Cardiac muscle cell (in vitro differentiated cells and primary cell): ENCODE results near the gene IRF9. TPM values are rescaled to one million over a fixed set of nuclear protein-coding genes. Genes with fewer than 3 reads are reported as not detected.

Experiments
- DNase-seq, 2 donors: peaks; one replicate each; pipeline versions ENCODE4 v3.0.0 to v3.0.0-alpha.2; 2010 to 2017; ENCODE audit warnings: low read depth in 1 of 2, low spot score in 1 of 2
- H3K27ac ChIP-seq: fragments of 200-600 bp; sonication (generic); 2 replicates; pipeline ENCODE4 v1.5.1; 2016
- H3K27me3 ChIP-seq: fragments of 200-600 bp; sonication (generic); 2 replicates; pipeline ENCODE4 v1.6.0; 2016; ENCODE audit warnings: control low read depth
- H3K36me3 ChIP-seq: fragments of 200-600 bp; sonication (generic); 2 replicates; pipeline ENCODE4 v1.5.1; 2016; ENCODE audit warnings: control low read depth
- H3K4me1 ChIP-seq: fragments of 200-600 bp; sonication (generic); 2 replicates; pipeline ENCODE4 v1.8.1; 2017; ENCODE audit warnings: low read depth, mild to moderate bottlenecking, mixed run types
- H3K4me3 ChIP-seq: fragments of 200-600 bp; sonication (generic); 2 replicates; pipeline ENCODE4 v1.5.1; 2016; ENCODE audit warnings: mild to moderate bottlenecking
- H3K9me3 ChIP-seq: fragments of 200-600 bp; sonication (generic); 2 replicates; pipeline ENCODE4 v1.5.1; 2017; ENCODE audit warnings: low read depth, mild to moderate bottlenecking, control low read depth
- polyA plus RNA-seq: library from polyadenylated mRNA; unstranded; fragments of >200 nt; fragmentation: Nextera tagmentation; extraction: Ambion mirVana; gene quantifications from 2 replicates; pipeline ENCODE4 v1.2.1, GENCODE V29; 2016
- total RNA-seq: library from RNA; depleted of rRNA; stranded (reverse); fragments of >200 nt; gene quantifications from 2 replicates; pipeline ENCODE4 v1.2.3, GENCODE V29; 2016
- TF ChIP-seq, protein P1 (sequence below): IDR thresholded peaks from 2 replicates; pipeline ENCODE4 v1.5.1; 2012; ENCODE audit warnings: low read depth, mild to moderate bottlenecking, low read length

The IRF9 gene
- total and polyA plus RNA-seq, 2 experiments from 2014 or later = 29.1 to 35.4 TPM

DNA sequence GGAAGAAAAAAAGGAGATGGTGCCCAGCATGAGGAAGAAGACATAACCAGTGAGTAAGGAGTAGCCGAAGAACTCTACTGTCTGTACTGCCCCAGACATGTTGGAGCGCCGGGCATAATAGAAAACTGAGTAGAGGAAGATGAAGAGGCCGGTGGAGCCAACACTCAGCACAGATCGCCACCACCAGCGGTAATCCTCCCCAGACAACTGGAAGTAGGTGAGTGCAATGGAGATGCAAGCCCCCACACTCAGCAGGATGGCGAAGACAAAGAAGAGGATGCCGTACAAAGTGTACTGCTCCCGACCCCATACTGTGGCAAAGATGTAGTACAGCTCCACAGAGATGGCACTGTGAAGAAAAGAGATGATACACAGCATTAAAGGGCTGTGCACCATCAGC lies 28.4 kb downstream of the IRF9 start:
- Histone ChIP-seq H3K36me3 (peaks cover 20% of the 10 kb centered on the region), H3K4me1 (no peaks in the 10 kb centered on the region), H3K27me3 (no peaks in the 10 kb centered on the region), H3K27ac (peak overlapping the region; percentile 63), H3K4me3 (no peak overlapping the region), H3K9me3 (no peaks in the 10 kb centered on the region)
- no peak for DNase-seq
- TF ChIP-seq, protein P1, sequence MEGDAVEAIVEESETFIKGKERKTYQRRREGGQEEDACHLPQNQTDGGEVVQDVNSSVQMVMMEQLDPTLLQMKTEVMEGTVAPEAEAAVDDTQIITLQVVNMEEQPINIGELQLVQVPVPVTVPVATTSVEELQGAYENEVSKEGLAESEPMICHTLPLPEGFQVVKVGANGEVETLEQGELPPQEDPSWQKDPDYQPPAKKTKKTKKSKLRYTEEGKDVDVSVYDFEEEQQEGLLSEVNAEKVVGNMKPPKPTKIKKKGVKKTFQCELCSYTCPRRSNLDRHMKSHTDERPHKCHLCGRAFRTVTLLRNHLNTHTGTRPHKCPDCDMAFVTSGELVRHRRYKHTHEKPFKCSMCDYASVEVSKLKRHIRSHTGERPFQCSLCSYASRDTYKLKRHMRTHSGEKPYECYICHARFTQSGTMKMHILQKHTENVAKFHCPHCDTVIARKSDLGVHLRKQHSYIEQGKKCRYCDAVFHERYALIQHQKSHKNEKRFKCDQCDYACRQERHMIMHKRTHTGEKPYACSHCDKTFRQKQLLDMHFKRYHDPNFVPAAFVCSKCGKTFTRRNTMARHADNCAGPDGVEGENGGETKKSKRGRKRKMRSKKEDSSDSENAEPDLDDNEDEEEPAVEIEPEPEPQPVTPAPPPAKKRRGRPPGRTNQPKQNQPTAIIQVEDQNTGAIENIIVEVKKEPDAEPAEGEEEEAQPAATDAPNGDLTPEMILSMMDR = no peak

DNA sequence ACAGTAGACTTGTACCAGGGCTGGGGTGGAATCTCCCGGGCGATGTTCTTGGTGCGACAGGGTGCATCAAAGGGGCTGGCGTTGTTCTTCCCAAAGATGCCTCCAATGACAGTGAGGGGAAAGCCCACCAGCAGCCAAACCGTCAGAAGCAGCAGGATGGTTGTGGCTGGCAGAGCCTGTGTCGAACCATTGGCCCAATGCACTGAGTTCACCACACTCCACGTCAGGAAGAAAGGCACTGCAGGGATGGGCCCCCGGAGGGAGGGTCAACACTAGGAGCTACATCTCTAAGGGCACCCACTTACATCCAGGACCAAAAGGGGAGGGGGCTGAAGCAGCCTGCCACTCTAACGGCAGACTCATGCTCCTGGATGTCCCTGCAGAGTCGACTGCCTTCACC lies 29.4 kb downstream of the IRF9 start:
- TF ChIP-seq, protein P1 = no peak
- DNase-seq = no peak
- no peaks in the 10 kb centered on the region for H3K4me1 ChIP-seq
- H3K36me3 ChIP-seq = peaks cover 20% of the 10 kb centered on the region
- no peak overlapping the region for H3K4me3 ChIP-seq
- no peaks in the 10 kb centered on the region for H3K9me3 ChIP-seq
- no peak overlapping the region for H3K27ac ChIP-seq
- H3K27me3 ChIP-seq = no peaks in the 10 kb centered on the region

GRCh38 chr14:24192933-24193332 lies 31.9 kb downstream of the IRF9 start:
- Histone ChIP-seq H3K4me1 (peaks cover 4% of the 10 kb centered on the region), H3K27ac (no peak overlapping the region), H3K36me3 (peaks cover 9% of the 10 kb centered on the region), H3K4me3 (no peak overlapping the region), H3K9me3 (no peaks in the 10 kb centered on the region), H3K27me3 (no peaks in the 10 kb centered on the region)
- DNase-seq = no peak
- TF ChIP-seq, protein P1 = no peak

DNA sequence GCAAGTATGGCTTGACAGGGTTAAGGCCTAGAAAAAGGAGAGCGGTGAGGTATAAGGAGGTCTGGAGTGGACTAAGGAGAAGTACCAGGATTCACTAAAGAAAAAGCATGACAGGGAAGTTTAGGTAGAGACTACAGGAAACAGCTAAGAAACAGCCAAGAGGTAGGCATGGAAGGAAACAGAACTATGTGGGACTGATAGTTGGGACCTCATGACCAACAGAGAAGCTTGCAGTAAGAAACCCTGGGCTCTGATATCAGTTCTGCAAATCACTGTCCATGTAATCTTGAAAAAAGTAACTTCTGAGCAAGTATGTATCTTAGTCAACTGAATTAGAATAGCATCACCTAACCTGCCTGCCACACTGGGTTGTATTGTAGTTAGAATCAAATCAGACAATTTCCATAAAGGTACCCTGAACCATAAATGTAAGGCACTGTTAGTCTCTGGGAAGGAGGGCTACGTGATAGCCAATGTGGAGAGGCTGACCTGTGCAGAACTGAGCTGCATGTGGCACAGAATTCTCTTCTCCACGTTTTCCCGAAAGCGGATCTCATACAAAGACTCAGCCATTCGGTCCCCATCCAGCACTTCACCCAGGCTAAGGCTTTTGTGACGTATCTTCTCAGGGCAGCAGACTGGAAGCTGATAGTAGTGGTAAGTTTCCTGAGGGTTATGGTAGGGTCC lies 33.3 kb downstream of the IRF9 start:
- Histone ChIP-seq H3K27ac (peak overlapping the region; percentile 98), H3K9me3 (no peaks in the 10 kb centered on the region), H3K36me3 (peaks cover 9% of the 10 kb centered on the region), H3K4me1 (peaks cover 4% of the 10 kb centered on the region), H3K27me3 (no peaks in the 10 kb centered on the region), H3K4me3 (peak overlapping the region; percentile 67)
- TF ChIP-seq, protein P1 = no peak
- DNase-seq = no peak

GRCh38 chr14:24194873-24195185 lies 33.8 kb downstream of the IRF9 start:
- H3K27me3 ChIP-seq = no peaks in the 10 kb centered on the region
- no peak for DNase-seq
- H3K4me3 ChIP-seq = peak overlapping the region; percentile 67
- peaks cover 4% of the 10 kb centered on the region for H3K4me1 ChIP-seq
- TF ChIP-seq, protein P1 = no peak
- peak overlapping the region; percentile 98 for H3K27ac ChIP-seq
- peaks cover 9% of the 10 kb centered on the region for H3K36me3 ChIP-seq
- H3K9me3 ChIP-seq = no peaks in the 10 kb centered on the region
